Liver (tissue), 9 donors: ENCODE data around the gene BCL6B. TPM values are rescaled to one million over a fixed set of nuclear protein-coding genes. Genes with fewer than 3 reads are reported as not detected.

Experiments
- DNase-seq: peaks from one replicate; pipeline ENCODE4 v3.0.0-alpha.2; 2017; ENCODE audit warnings: low spot score
- H3K27ac ChIP-seq, 2 donors: one replicate each; pipeline ENCODE4 v1.7.0; 2013; ENCODE audit warnings: inconsistent platforms in 2 of 2, low read length in 2 of 2, control low read depth in 1 of 2, low read depth in 1 of 2, mild to moderate bottlenecking in 1 of 2
- H3K27me3 ChIP-seq, 4 donors: one replicate each; pipeline versions ENCODE4 v1.6.1 to v1.7.0; 2013; ENCODE audit warnings: low read length in 3 of 4, inconsistent platforms in 1 of 4, mild to moderate bottlenecking in 1 of 4, moderate library complexity in 1 of 4; ENCODE audit not compliant: control insufficient read depth in 4 of 4, insufficient read depth in 4 of 4
- H3K36me3 ChIP-seq, 4 donors: one replicate each; pipeline versions ENCODE4 v1.6.1 to v1.7.0; 2013; ENCODE audit warnings: low read length in 3 of 4, mild to moderate bottlenecking in 3 of 4, low read depth in 1 of 4, moderate library complexity in 1 of 4; ENCODE audit not compliant: control insufficient read depth in 4 of 4, insufficient read depth in 3 of 4
- H3K4me1 ChIP-seq, 4 donors: one replicate each; pipeline versions ENCODE4 v1.6.1 to v1.7.0; 2013; ENCODE audit warnings: low read length in 3 of 4, mild to moderate bottlenecking in 3 of 4, moderate library complexity in 1 of 4; ENCODE audit not compliant: control insufficient read depth in 4 of 4, insufficient read depth in 4 of 4
- H3K4me3 ChIP-seq, 3 donors: one replicate each; pipeline versions ENCODE4 v1.6.1 to v1.7.0; 2013; ENCODE audit warnings: low read length in 3 of 3, control low read depth in 1 of 3, low read depth in 1 of 3, mild to moderate bottlenecking in 1 of 3
- H3K9ac ChIP-seq, 2 donors: one replicate each; pipeline ENCODE4 v1.7.0; 2013; ENCODE audit warnings: low read length in 2 of 2, mild to moderate bottlenecking in 2 of 2, moderate library complexity in 2 of 2, control low read depth in 1 of 2, low read depth in 1 of 2
- H3K9me3 ChIP-seq, 4 donors: one replicate each; pipeline versions ENCODE4 v1.6.1 to v1.7.0; 2013; ENCODE audit warnings: low read length in 3 of 4; ENCODE audit not compliant: control insufficient read depth in 4 of 4
- EGR1 ChIP-seq, 2 donors: IDR thresholded peaks; 2 replicates each; pipeline ENCODE4 v1.6.1; 2016 to 2018; ENCODE audit warnings: antibody characterized with exemption in 2 of 2, low read depth in 2 of 2
- FOXA1 ChIP-seq: IDR thresholded peaks from 2 replicates; pipeline ENCODE4 v1.6.1; 2016; ENCODE audit warnings: antibody characterized with exemption
- FOXA2 ChIP-seq: IDR thresholded peaks from 2 replicates; pipeline ENCODE4 v1.6.1; 2016; ENCODE audit warnings: antibody characterized with exemption
- GABPA ChIP-seq, 2 donors: IDR thresholded peaks in 1 of 2; conservative IDR thresholded peaks in 1 of 2; 2 replicates each; pipeline ENCODE4 v1.6.1; 2016; ENCODE audit warnings: antibody characterized with exemption in 2 of 2, mild to moderate bottlenecking in 1 of 2, moderate library complexity in 1 of 2
- HNF4A ChIP-seq, 2 donors: conservative IDR thresholded peaks; 2 replicates each; pipeline ENCODE4 v1.6.1; 2016; ENCODE audit warnings: antibody characterized with exemption in 2 of 2, mild to moderate bottlenecking in 2 of 2
- HNF4G ChIP-seq: IDR thresholded peaks from 2 replicates; pipeline ENCODE4 v1.6.1; 2016; ENCODE audit warnings: antibody characterized with exemption
- JUND ChIP-seq, 2 donors: IDR thresholded peaks; 2 replicates each; pipeline ENCODE4 v1.6.1; 2016; ENCODE audit warnings: antibody characterized with exemption in 2 of 2
- NR2F2 ChIP-seq: IDR thresholded peaks from 2 replicates; pipeline ENCODE4 v1.6.1; 2016; ENCODE audit warnings: antibody characterized with exemption
- RAD21 ChIP-seq, 2 donors: IDR thresholded peaks; 2 replicates each; pipeline ENCODE4 v1.6.1; 2016; ENCODE audit warnings: antibody characterized with exemption in 2 of 2, mild to moderate bottlenecking in 2 of 2
- RXRA ChIP-seq, 2 donors: IDR thresholded peaks; 2 replicates each; pipeline ENCODE4 v1.6.1; 2017 to 2018; ENCODE audit warnings: antibody characterized with exemption in 2 of 2, mild to moderate bottlenecking in 1 of 2
- SP1 ChIP-seq: IDR thresholded peaks from 2 replicates; pipeline ENCODE4 v1.6.1; 2018; ENCODE audit warnings: antibody characterized with exemption, mild to moderate bottlenecking
- TAF1 ChIP-seq: conservative IDR thresholded peaks from 2 replicates; pipeline ENCODE4 v1.6.1; 2016; ENCODE audit warnings: antibody characterized with exemption, mild to moderate bottlenecking
- WGBS: extraction: QIAGEN DNeasy Blood & Tissue Kit; methylation state at CpG from one replicate; pipeline ENCODE4 v1.1.7; 2013; 5-methylcytosine and 5-hydroxymethylcytosine counted together
- polyA plus RNA-seq, 2 donors: library from polyadenylated mRNA; stranded (reverse) in 1 of 2; unstranded in 1 of 2; fragments of 200-250 nt in 1 of 2; fragments of >200 nt in 1 of 2; fragmentation: Nextera tagmentation in 1 of 2; extraction: Ambion mirVana in 1 of 2; gene quantifications; one replicate each; pipeline versions ENCODE4 v1.2.1 to v1.2.3, GENCODE V29; 2013 to 2015
- total RNA-seq, 2 donors: library from RNA; depleted of rRNA; stranded (reverse); fragments of >200 nt; gene quantifications; one replicate each; pipeline ENCODE4 v1.2.3, GENCODE V29; 2014
- TF ChIP-seq, protein P1 (sequence below): IDR thresholded peaks from 2 replicates; pipeline ENCODE4 v1.6.1; 2016; ENCODE audit warnings: antibody characterized with exemption, mild to moderate bottlenecking
- TF ChIP-seq, protein P2 (sequence below): fragments of 150-350 bp; IDR thresholded peaks from 2 replicates; pipeline ENCODE4 v1.5.1; 2017; ENCODE audit warnings: improper control_type of control experiment, low read depth, low read length; ENCODE audit not compliant: missing input control
- TF ChIP-seq, protein P3 (sequence below): IDR thresholded peaks from 2 replicates; pipeline ENCODE4 v1.6.1; 2016; ENCODE audit warnings: antibody characterized with exemption
- TF ChIP-seq, protein P4 (sequence below): IDR thresholded peaks from 2 replicates; pipeline ENCODE4 v1.6.1; 2016; ENCODE audit warnings: antibody characterized with exemption
- TF ChIP-seq, protein P5 (sequence below): IDR thresholded peaks from 2 replicates; pipeline ENCODE4 v1.6.1; 2016; ENCODE audit warnings: antibody characterized with exemption
- donor health status: healthy.
- donor health status: healthy.
- donor health status: healthy.
- donor health status: healthy.
- donor health status: healthy.

The BCL6B gene
- total and polyA plus RNA-seq, 4 donors = 1.1 to 5.7 (median 1.8) TPM

DNA sequence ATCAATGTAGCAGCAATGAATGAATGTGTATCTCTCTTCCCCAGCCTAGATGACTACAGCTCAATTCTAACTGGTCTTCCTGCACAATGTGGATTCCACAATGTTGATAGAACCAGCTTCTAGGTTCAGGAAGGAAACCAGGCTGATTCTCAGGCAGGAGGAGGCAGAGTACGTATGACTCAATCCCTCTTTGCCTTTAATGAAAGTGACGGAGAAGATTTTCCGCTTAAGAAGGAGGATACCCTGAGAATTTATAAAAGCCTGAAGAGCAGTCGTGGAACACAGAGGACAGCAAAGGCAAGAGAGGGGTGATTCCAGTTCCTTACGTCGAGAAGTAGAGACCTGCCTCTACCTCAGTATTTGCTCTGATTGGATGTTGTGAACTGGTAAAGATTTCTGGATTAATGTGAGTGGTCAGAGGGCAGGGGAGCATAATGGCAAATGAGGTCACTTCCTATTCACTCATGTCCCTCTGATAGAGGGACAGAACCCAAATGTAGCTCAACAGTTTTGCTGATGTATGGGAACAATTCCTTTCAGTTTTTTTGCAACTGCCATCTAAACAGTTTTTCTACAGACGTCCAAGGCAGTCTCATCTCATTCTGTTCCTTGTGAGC lies 36.1 kb downstream of the BCL6B start:
- no peaks in the 10 kb centered on the region for H3K27me3 ChIP-seq
- H3K4me3 ChIP-seq = no peak overlapping the region
- H3K9me3 ChIP-seq = no peaks in the 10 kb centered on the region
- WGBS = 84% methylated on average over 7 of the region's 7 CpGs
- H3K27ac ChIP-seq = peak overlapping the region in 1 of 2 donors; percentile 12
- TF ChIP-seq, protein P1, sequence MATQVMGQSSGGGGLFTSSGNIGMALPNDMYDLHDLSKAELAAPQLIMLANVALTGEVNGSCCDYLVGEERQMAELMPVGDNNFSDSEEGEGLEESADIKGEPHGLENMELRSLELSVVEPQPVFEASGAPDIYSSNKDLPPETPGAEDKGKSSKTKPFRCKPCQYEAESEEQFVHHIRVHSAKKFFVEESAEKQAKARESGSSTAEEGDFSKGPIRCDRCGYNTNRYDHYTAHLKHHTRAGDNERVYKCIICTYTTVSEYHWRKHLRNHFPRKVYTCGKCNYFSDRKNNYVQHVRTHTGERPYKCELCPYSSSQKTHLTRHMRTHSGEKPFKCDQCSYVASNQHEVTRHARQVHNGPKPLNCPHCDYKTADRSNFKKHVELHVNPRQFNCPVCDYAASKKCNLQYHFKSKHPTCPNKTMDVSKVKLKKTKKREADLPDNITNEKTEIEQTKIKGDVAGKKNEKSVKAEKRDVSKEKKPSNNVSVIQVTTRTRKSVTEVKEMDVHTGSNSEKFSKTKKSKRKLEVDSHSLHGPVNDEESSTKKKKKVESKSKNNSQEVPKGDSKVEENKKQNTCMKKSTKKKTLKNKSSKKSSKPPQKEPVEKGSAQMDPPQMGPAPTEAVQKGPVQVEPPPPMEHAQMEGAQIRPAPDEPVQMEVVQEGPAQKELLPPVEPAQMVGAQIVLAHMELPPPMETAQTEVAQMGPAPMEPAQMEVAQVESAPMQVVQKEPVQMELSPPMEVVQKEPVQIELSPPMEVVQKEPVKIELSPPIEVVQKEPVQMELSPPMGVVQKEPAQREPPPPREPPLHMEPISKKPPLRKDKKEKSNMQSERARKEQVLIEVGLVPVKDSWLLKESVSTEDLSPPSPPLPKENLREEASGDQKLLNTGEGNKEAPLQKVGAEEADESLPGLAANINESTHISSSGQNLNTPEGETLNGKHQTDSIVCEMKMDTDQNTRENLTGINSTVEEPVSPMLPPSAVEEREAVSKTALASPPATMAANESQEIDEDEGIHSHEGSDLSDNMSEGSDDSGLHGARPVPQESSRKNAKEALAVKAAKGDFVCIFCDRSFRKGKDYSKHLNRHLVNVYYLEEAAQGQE = no peak
- TF ChIP-seq, protein P2, sequence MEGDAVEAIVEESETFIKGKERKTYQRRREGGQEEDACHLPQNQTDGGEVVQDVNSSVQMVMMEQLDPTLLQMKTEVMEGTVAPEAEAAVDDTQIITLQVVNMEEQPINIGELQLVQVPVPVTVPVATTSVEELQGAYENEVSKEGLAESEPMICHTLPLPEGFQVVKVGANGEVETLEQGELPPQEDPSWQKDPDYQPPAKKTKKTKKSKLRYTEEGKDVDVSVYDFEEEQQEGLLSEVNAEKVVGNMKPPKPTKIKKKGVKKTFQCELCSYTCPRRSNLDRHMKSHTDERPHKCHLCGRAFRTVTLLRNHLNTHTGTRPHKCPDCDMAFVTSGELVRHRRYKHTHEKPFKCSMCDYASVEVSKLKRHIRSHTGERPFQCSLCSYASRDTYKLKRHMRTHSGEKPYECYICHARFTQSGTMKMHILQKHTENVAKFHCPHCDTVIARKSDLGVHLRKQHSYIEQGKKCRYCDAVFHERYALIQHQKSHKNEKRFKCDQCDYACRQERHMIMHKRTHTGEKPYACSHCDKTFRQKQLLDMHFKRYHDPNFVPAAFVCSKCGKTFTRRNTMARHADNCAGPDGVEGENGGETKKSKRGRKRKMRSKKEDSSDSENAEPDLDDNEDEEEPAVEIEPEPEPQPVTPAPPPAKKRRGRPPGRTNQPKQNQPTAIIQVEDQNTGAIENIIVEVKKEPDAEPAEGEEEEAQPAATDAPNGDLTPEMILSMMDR = no peak
- TF ChIP-seq FOXA1 = no peak
- no peak for TF ChIP-seq TAF1
- TF ChIP-seq FOXA2 = no peak
- TF ChIP-seq NR2F2 = no peak
- DNase-seq = no peak
- H3K9ac ChIP-seq = no peak overlapping the region
- H3K36me3 ChIP-seq = no peaks in the 10 kb centered on the region
- H3K4me1 ChIP-seq = no peaks in the 10 kb centered on the region

DNA sequence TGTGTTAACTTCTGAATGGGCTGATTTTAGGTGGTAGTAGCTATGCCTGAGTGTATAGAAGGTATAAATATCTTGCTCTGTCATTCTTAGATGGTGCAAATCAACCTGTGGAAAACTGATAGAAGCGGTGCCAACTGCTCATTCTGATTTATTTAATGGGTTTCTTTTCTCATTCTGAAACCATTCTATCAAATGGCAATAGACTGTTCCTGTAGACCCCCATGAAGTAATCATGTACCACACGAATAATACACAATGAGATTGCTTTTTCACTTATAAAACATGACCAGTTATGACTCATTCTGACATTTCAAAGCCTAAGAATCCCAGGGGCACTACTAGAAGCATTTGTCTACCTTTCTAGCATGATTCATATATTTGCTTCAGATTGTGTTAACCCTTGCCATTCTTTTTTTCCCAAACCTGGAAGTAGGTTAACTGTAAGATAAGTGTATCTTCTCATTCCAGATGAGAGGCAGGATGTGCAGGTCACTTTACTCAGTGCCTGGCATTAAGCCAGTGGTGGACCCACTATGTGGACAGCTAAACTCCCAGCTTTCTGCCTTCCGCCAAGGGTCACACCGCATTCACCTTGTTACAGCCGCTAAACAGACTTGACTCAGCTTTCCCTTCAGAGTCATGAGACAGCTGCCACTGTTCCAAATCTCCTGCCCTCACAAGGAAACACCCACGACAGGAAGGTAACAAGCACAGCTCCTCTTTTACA lies 37.5 kb downstream of the BCL6B start:
- H3K27me3 ChIP-seq = no peaks in the 10 kb centered on the region
- H3K4me3 ChIP-seq = no peak overlapping the region
- DNase-seq = no peak
- H3K27ac ChIP-seq = no peak overlapping the region
- H3K4me1 ChIP-seq = no peaks in the 10 kb centered on the region
- TF ChIP-seq NR2F2 = no peak
- TF ChIP-seq FOXA1 = no peak
- no peak for TF ChIP-seq HNF4G
- TF ChIP-seq RXRA (IDR thresholded peaks at IDR 0.05) = no peak
- TF ChIP-seq EGR1 (IDR thresholded peaks at IDR 0.05; ENCODE audit: low read depth in 2 of 2) = no peak
- TF ChIP-seq RAD21 (IDR thresholded peaks at IDR 0.05) = no peak
- TF ChIP-seq TAF1 = no peak
- TF ChIP-seq, protein P3, sequence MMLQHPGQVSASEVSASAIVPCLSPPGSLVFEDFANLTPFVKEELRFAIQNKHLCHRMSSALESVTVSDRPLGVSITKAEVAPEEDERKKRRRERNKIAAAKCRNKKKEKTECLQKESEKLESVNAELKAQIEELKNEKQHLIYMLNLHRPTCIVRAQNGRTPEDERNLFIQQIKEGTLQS = no peak
- no peak for TF ChIP-seq SP1
- TF ChIP-seq, protein P4, sequence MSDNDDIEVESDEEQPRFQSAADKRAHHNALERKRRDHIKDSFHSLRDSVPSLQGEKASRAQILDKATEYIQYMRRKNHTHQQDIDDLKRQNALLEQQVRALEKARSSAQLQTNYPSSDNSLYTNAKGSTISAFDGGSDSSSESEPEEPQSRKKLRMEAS = no peak
- no peak for TF ChIP-seq FOXA2
- TF ChIP-seq JUND (IDR thresholded peaks at IDR 0.05) = no peak
- TF ChIP-seq, protein P1 = no peak
- TF ChIP-seq, protein P5, sequence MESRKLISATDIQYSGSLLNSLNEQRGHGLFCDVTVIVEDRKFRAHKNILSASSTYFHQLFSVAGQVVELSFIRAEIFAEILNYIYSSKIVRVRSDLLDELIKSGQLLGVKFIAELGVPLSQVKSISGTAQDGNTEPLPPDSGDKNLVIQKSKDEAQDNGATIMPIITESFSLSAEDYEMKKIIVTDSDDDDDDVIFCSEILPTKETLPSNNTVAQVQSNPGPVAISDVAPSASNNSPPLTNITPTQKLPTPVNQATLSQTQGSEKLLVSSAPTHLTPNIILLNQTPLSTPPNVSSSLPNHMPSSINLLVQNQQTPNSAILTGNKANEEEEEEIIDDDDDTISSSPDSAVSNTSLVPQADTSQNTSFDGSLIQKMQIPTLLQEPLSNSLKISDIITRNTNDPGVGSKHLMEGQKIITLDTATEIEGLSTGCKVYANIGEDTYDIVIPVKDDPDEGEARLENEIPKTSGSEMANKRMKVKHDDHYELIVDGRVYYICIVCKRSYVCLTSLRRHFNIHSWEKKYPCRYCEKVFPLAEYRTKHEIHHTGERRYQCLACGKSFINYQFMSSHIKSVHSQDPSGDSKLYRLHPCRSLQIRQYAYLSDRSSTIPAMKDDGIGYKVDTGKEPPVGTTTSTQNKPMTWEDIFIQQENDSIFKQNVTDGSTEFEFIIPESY = no peak
- no peak for TF ChIP-seq GABPA (IDR thresholded peaks at IDR 0.05 in 1 of 2, conservative IDR thresholded peaks at IDR 0.05 in 1 of 2)
- no peak for TF ChIP-seq HNF4A (conservative IDR thresholded peaks at IDR 0.05)
- WGBS = 66% methylated on average over 6 of the region's 6 CpGs
- no peak overlapping the region for H3K9ac ChIP-seq
- H3K36me3 ChIP-seq = no peaks in the 10 kb centered on the region
- H3K9me3 ChIP-seq = no peaks in the 10 kb centered on the region
